Hepatocyte (in vitro differentiated cells): ENCODE data around the gene RBM19. TPM values are rescaled to one million over a fixed set of nuclear protein-coding genes. Genes with fewer than 3 reads are reported as not detected.

Source experiments
- DNase-seq: peaks from one replicate; pipeline ENCODE4 v3.0.0-alpha.2; 2016; ENCODE audit warnings: low spot score
- H2AFZ ChIP-seq: fragments of 200-600 bp; sonication (generic); 2 replicates; pipeline ENCODE4 v1.6.0; 2016; ENCODE audit warnings: antibody characterized with exemption, mild to moderate bottlenecking
- H3K27ac ChIP-seq: fragments of 200-600 bp; sonication (generic); 2 replicates; pipeline ENCODE4 v1.5.1; 2016; ENCODE audit warnings: mild to moderate bottlenecking
- H3K27me3 ChIP-seq: fragments of 200-600 bp; sonication (generic); 2 replicates; pipeline ENCODE4 v1.6.1; 2016
- H3K36me3 ChIP-seq: fragments of 200-600 bp; sonication (generic); replicated peaks from 2 replicates; pipeline ENCODE4 v1.5.1; 2016; ENCODE audit warnings: low read depth; ENCODE audit not compliant: insufficient read depth
- H3K4me1 ChIP-seq: fragments of 200-600 bp; sonication (generic); 2 replicates; pipeline ENCODE4 v1.5.1; 2016; ENCODE audit warnings: mild to moderate bottlenecking, moderate library complexity; ENCODE audit not compliant: insufficient read depth
- H3K4me2 ChIP-seq: fragments of 200-600 bp; sonication (generic); 2 replicates; pipeline ENCODE4 v1.6.0; 2016
- H3K4me3 ChIP-seq: fragments of 200-600 bp; sonication (generic); 2 replicates; pipeline ENCODE4 v1.5.1; 2016; ENCODE audit warnings: mild to moderate bottlenecking
- H3K79me2 ChIP-seq: fragments of 200-600 bp; sonication (generic); 2 replicates; pipeline ENCODE4 v1.6.0; 2017; ENCODE audit warnings: mild to moderate bottlenecking
- H3K9me2 ChIP-seq: fragments of 200-600 bp; sonication (generic); replicated peaks from 2 replicates; pipeline ENCODE4 v1.6.0; 2017; ENCODE audit warnings: mild to moderate bottlenecking; ENCODE audit not compliant: insufficient read depth
- H3K9me3 ChIP-seq: fragments of 200-600 bp; sonication (generic); 2 replicates; pipeline ENCODE4 v1.5.1; 2016; ENCODE audit warnings: low read depth, mild to moderate bottlenecking
- H4K20me1 ChIP-seq: fragments of 200-600 bp; sonication (generic); 2 replicates; pipeline ENCODE4 v1.6.0; 2016; ENCODE audit warnings: mild to moderate bottlenecking; ENCODE audit not compliant: insufficient read depth, poor library complexity, severe bottlenecking
- EZH2 ChIP-seq: fragments of 200-600 bp; sonication (generic); IDR thresholded peaks from 2 replicates; pipeline ENCODE4 v1.6.1; 2016; ENCODE audit warnings: antibody characterized with exemption, mild to moderate bottlenecking, borderline replicate concordance
- EZH2phosphoT487 ChIP-seq: fragments of 200-600 bp; sonication (generic); IDR thresholded peaks from one replicate; pipeline ENCODE4 v1.6.1; 2018; ENCODE audit warnings: antibody characterized with exemption, mild to moderate bottlenecking, low read depth, moderate library complexity; ENCODE audit not compliant: unreplicated experiment, severe bottlenecking
- WGBS: methylation state at CpG from one replicate; pipeline ENCODE4 v1.1.6; 2016; ENCODE audit warnings: low lambda C conversion rate; ENCODE audit errors: missing lambda C conversion rate; 5-methylcytosine and 5-hydroxymethylcytosine counted together
- polyA plus RNA-seq: library from polyadenylated mRNA; unstranded; fragments of >200 nt; fragmentation: Nextera tagmentation; extraction: Ambion mirVana; gene quantifications from 2 replicates; pipeline ENCODE4 v1.2.1, GENCODE V29; 2016
- total RNA-seq: library from RNA; depleted of rRNA; stranded (reverse); fragments of >200 nt; gene quantifications from 2 replicates; pipeline ENCODE4 v1.2.3, GENCODE V29; 2014
- TF ChIP-seq, protein P1 (sequence below): fragments of 200-600 bp; sonication (generic); IDR thresholded peaks from 2 replicates; pipeline ENCODE4 v1.5.1; 2016; ENCODE audit warnings: antibody characterized with exemption, mild to moderate bottlenecking; ENCODE audit not compliant: poor library complexity

The RBM19 gene
- total and polyA plus RNA-seq, 2 experiments from 2014 or later, result 14.5 to 16.8 TPM

DNA sequence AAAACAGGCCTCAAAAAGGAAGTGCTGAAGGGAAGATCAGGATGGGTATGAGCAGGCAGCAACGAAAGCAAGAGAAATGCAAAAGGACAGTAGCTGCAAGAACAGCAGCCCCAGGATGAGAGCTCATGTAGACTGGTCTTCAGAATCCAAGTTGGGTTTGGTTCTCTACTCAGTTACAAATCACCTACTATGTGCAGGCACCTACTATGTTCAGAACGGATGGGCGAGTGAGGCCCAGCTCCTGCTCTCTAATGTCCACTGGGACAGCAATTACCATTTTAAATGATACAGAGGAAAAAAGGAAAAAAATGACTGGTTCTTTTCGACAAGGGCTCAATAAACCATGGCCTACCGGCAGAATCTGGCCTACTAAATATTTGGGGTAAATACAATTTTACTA, 88.5 kb downstream of the RBM19 start:
- Histone ChIP-seq H3K9me2 (no peaks in the 10 kb centered on the region), H3K36me3 (no peaks in the 10 kb centered on the region), H3K9me3 (no peaks in the 10 kb centered on the region), H3K79me2 (no peaks in the 10 kb centered on the region), H3K4me3 (no peak overlapping the region), H4K20me1 (no peaks in the 10 kb centered on the region), H3K4me2 (no peak overlapping the region), H2AFZ (no peak overlapping the region), H3K27ac (no peak overlapping the region), H3K27me3 (no peaks in the 10 kb centered on the region), H3K4me1 (no peaks in the 10 kb centered on the region)
- TF ChIP-seq EZH2 (no peak), EZH2phosphoT487 (no peak)
- TF ChIP-seq, protein P1, sequence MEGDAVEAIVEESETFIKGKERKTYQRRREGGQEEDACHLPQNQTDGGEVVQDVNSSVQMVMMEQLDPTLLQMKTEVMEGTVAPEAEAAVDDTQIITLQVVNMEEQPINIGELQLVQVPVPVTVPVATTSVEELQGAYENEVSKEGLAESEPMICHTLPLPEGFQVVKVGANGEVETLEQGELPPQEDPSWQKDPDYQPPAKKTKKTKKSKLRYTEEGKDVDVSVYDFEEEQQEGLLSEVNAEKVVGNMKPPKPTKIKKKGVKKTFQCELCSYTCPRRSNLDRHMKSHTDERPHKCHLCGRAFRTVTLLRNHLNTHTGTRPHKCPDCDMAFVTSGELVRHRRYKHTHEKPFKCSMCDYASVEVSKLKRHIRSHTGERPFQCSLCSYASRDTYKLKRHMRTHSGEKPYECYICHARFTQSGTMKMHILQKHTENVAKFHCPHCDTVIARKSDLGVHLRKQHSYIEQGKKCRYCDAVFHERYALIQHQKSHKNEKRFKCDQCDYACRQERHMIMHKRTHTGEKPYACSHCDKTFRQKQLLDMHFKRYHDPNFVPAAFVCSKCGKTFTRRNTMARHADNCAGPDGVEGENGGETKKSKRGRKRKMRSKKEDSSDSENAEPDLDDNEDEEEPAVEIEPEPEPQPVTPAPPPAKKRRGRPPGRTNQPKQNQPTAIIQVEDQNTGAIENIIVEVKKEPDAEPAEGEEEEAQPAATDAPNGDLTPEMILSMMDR, result no peak
- DNase-seq, result no peak
- 99% methylated on average over 5 of the region's 5 CpGs for WGBS

DNA sequence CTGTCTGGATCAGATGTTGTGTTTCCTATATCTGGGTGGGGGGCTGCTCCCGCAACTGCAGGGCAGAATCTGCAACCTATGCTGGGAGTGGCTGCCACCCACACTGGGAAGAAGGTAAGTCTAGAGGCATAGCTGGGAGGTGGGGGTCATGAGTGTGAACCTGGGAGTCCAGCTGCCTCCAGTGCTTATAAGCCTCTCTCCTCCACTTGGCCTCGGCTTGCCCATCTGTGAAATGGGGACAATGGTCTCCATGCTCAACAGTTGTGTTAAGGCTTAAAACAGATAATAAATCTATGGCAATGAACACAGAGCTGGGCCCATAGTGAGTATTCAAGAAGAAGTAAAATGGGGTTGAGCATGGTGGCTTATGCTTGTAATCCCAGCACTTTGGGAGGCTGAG, 90.0 kb downstream of the RBM19 start:
- Histone ChIP-seq H3K9me3 (no peaks in the 10 kb centered on the region), H3K4me1 (no peaks in the 10 kb centered on the region), H3K4me3 (no peak overlapping the region), H3K27me3 (no peaks in the 10 kb centered on the region), H3K79me2 (no peaks in the 10 kb centered on the region), H3K27ac (no peak overlapping the region), H3K36me3 (no peaks in the 10 kb centered on the region), H3K4me2 (no peak overlapping the region), H4K20me1 (no peaks in the 10 kb centered on the region), H2AFZ (no peak overlapping the region), H3K9me2 (no peaks in the 10 kb centered on the region)
- 96% methylated on average over 2 of the region's 2 CpGs for WGBS
- TF ChIP-seq, protein P1, result no peak
- no peak for TF ChIP-seq EZH2
- no peak for TF ChIP-seq EZH2phosphoT487
- no peak for DNase-seq

DNA sequence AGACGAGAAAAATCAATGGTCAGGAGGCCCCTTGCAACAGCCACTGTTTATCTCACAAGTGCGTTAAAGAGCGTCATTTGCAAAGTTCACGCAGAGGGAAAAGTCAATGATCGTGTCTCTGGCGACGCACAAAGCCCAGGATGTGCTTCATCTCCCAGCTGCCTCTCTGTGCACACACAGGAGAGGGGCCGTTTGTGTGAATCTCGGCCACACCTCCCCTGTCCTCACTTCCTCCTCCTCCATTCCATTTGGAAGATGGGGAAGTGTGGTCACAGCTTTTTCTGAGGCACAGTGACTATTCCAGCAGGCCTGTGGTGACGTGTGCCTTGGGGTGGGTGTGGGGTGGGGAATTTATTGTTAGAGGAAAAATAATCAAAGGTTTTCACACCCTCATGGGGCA, 90.4 kb downstream of the RBM19 start:
- Histone ChIP-seq H3K27me3 (no peaks in the 10 kb centered on the region), H3K9me3 (no peaks in the 10 kb centered on the region), H3K79me2 (no peaks in the 10 kb centered on the region), H3K36me3 (no peaks in the 10 kb centered on the region), H3K4me3 (no peak overlapping the region), H3K4me1 (no peaks in the 10 kb centered on the region), H2AFZ (no peak overlapping the region), H3K9me2 (no peaks in the 10 kb centered on the region), H3K27ac (no peak overlapping the region), H4K20me1 (no peaks in the 10 kb centered on the region), H3K4me2 (no peak overlapping the region)
- peak; percentile 17 for DNase-seq
- 65% methylated on average over 10 of the region's 10 CpGs for WGBS
- TF ChIP-seq, protein P1, result no peak
- TF ChIP-seq EZH2 (no peak), EZH2phosphoT487 (no peak)
